Measurements from ENCODE around the gene UBTFL1. TPM values are rescaled to one million over a fixed set of nuclear protein-coding genes. Genes with fewer than 3 reads are reported as not detected.

The UBTFL1 gene
- total RNA-seq, 1 donor from 2014 or later = not detected

DNA sequence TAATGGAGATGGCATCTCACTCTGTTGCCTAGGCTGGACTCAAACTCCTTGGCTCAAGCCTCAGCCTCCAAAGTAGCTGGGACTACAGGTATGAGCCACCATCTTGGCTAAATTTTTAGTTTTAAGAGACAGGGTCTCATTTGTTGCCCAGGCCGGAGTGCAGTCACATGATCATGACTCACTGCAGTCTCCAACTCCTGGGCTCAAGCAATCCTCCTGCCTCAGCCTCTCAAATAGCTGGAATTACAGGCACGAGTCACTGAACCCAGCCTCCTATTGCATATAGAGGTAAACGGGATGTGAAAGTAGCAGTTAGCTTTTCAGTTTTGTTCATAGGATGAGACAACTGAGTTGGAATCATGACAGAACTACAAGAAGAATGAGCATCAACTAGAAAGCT lies 39.2 kb downstream of the UBTFL1 start:
- TF ChIP-seq, protein P1, sequence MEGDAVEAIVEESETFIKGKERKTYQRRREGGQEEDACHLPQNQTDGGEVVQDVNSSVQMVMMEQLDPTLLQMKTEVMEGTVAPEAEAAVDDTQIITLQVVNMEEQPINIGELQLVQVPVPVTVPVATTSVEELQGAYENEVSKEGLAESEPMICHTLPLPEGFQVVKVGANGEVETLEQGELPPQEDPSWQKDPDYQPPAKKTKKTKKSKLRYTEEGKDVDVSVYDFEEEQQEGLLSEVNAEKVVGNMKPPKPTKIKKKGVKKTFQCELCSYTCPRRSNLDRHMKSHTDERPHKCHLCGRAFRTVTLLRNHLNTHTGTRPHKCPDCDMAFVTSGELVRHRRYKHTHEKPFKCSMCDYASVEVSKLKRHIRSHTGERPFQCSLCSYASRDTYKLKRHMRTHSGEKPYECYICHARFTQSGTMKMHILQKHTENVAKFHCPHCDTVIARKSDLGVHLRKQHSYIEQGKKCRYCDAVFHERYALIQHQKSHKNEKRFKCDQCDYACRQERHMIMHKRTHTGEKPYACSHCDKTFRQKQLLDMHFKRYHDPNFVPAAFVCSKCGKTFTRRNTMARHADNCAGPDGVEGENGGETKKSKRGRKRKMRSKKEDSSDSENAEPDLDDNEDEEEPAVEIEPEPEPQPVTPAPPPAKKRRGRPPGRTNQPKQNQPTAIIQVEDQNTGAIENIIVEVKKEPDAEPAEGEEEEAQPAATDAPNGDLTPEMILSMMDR (conservative IDR thresholded peaks at IDR 0.05; ENCODE audit: low read depth, low read length) = no peak
- H3K4me3 ChIP-seq (ENCODE audit: low read depth, low read length) = no peak overlapping the region
- DNase-seq (ENCODE audit: low read depth) = no peak

- TF ChIP-seq, protein P1 (conservative IDR thresholded peaks at IDR 0.05; ENCODE audit: low read depth, low read length) = no peak
- DNase-seq (ENCODE audit: low read depth) = no peak
- peak overlapping the region; percentile 52 for H3K4me3 ChIP-seq (ENCODE audit: low read depth, low read length)
These were observed 48.1 kb downstream of the UBTFL1 start for GRCh38 chr11:90133560-90134477.

- no peak for DNase-seq (ENCODE audit: low read depth)
- TF ChIP-seq, protein P1 (conservative IDR thresholded peaks at IDR 0.05; ENCODE audit: low read depth, low read length) = no peak
- peak within 1 kb of the TSS; percentile 52 for H3K4me3 ChIP-seq (ENCODE audit: low read depth, low read length)
These were observed 48.8 kb downstream of the UBTFL1 start, which contains the start of gene NAALAD2 for GRCh38 chr11:90134478-90135003. Gene NAALAD2, plus strand, starts transcription at chr11:90134663. Its CDS starts 96 bp downstream, at chr11:90134759.

- peak overlapping the region; percentile 52 for H3K4me3 ChIP-seq (ENCODE audit: low read depth, low read length)
- TF ChIP-seq, protein P1 (conservative IDR thresholded peaks at IDR 0.05; ENCODE audit: low read depth, low read length) = no peak
- no peak for DNase-seq (ENCODE audit: low read depth)
These were observed 49.3 kb downstream of the UBTFL1 start for GRCh38 chr11:90135016-90135415.

Other genes starting within 250 kb of the UBTFL1 start
- gene TRIM64B, start 207.5 kb upstream of the UBTFL1 start, total RNA-seq = 0.17 TPM in 1 of 2 replicates, not detected in the other
- not detected in 2 replicates for gene TRIM49D1, start 163.7 kb upstream of the UBTFL1 start, total RNA-seq
- gene TRIM49D2, start 161.9 kb upstream of the UBTFL1 start, total RNA-seq = not detected in 2 replicates
- not detected in 2 replicates for gene TRIM64, start 119.9 kb upstream of the UBTFL1 start, total RNA-seq
- not detected in 2 replicates for gene TRIM49C, start 54.8 kb upstream of the UBTFL1 start, total RNA-seq
- 0.23 and 0.43 TPM in 2 replicates for gene NAALAD2, start 48.7 kb downstream of the UBTFL1 start, total RNA-seq
- 43.0 and 70.5 TPM in 2 replicates for gene CHORDC1, start 137.1 kb downstream of the UBTFL1 start, total RNA-seq